MV-4-11 (cell line): ENCODE measurements around the gene NAT8.
"Not testable (repeated sequence)": the region's sequence is repeated elsewhere in the genome, so short reads cannot be mapped to it uniquely, and the experiment has no call there.

Experiments used
- DNase-seq: peaks from one replicate; lab custom pipeline; 2025; lab: John Stamatoyannopoulos, UW

NAT8 gene

DNA sequence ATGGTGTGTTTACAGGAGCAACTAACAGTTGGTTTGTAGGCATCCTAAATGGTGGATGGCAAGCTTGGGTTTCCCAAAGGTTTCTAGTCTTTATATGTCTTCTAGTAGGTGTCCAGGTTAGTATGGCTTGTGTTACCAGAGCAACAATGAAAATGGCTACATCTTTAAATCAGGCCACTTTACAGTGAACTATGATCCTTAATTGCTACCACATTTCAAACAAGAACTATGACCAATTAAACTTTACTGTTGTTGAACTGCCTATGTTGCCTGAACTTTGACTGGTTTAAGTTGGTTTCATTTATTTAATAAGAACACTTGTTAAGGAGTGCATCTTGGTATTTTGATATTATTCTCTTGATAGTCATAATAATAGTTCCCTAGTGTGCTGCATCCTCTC, 5.2 kb downstream of the NAT8 start:
- not testable (repeated sequence) for DNase-seq

DNA sequence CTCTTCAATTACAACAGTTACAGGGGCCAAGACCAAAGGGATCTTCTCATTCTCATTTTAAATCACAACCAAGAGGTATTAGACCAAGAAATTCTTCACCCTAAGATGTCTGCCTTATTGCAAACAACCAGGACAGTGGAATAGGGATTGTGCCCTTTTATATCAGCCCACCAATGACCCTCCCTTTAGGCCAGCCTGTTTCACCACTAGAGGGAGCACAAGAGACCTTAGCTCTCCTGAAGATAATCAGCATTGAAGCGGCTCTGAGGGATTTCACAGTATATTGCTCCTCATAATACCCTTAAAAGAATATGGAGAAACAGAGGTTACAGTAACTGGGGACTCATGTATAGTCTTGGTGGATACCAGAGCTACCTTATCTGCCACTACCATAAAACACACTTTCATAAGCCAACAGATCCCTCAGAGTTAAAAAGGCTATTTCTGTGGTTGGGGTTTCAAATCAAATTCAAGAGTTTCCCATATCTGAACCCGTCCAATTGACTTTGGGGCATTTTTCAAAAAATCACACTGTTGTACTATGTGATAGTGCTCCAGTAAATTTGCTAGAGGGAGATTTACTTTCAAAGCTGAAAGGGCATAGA, 11.5 kb downstream of the NAT8 start:
- DNase-seq = not testable (repeated sequence)

DNA sequence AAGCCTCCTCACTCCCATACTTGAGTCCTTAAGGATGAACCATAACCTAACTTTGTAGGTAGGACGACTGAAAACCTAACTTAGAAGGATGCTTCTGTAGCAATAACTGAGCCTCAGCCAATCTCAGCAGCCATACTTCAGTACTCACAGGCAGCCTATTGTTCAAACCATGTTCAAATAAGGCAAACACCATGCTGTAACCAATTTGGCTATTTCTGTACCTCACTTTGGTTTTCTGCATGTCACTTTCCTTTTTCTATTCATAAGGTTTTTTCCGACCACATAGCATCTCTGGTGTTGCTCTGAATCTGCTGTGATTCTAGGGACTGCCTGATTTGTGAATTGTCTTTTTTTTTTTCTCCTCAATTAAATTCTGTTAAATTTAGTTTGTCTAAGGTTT, 13.7 kb downstream of the NAT8 start:
- not testable (repeated sequence) for DNase-seq

DNA sequence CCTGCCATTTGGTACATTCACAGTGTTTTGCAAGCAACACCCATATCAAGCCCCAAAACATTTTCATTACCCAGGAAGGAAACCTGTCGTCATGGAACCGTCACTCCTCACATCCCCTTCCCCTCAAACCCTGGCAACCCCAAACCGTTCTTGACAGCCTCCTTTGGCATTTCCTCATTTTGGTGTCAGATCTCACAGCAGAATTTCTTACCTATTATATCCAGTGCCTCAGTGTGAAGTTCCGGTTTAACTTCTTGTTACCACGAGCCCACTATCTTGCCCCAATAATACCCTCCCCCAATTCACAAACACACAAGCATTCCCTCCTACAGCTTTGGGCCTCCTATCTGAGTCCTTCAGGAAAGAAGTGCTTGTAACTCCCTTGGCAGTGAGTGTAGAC, 16.0 kb downstream of the NAT8 start:
- peak; percentile 45 for DNase-seq

DNA sequence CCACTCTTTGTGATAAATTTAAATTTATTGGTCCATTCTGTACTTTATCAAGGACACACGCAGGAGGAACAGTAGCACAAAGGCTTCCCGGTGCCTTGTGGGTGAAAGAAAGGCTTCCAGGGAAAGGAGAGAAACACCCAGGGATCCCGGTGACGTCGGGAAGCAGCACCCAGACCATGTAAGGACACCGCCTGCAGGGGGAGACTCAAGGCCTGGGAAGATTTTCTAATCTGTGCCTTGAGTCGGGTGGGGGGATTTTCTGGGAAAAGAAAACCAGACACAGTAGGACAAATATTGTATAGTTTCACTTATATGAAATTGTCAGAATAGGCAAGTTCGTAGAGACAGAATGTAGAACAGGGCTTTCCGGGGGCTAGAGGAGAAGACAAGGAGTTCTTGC, 17.6 kb downstream of the NAT8 start:
- not testable (repeated sequence) for DNase-seq

DNA sequence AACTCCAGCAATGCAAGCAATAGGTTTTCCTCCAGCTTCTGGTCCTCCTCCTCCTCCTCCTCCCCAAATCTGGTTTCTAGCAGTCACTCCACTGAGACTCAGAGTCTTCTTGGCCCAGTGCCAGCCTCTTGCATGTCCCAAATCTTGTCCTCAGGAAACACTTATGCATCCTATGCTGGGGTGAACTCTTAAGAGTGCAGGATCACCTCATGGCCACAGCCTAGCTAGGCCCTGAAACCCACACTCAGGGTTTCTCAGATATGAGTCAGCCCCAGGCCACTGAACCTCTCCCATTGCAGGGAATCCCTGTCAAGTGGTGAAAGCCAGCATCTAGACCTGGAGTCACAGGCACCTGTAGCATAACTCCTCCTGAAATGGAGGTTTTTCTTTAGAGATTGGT, 18.2 kb downstream of the NAT8 start:
- DNase-seq = not testable (repeated sequence)

DNA sequence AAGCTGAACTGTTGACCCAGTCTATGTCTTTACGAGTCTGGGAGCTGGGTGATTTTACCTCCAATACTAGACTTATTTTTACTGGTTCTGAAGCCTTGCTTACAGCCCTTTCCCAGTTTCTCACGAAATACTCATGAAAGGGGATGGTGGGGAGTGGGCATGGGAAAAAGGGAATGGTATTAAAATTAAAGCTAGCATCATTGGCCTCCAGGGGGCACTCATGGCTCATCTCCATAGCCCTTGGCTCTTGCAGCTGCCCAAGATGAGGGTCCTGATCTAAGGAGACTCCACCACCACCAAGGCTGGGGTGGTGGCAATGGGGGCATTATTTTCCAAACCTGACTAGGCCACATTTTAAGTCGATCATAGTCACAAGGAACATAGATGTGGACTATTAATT, 22.3 kb downstream of the NAT8 start:
- not testable (repeated sequence) for DNase-seq

DNA sequence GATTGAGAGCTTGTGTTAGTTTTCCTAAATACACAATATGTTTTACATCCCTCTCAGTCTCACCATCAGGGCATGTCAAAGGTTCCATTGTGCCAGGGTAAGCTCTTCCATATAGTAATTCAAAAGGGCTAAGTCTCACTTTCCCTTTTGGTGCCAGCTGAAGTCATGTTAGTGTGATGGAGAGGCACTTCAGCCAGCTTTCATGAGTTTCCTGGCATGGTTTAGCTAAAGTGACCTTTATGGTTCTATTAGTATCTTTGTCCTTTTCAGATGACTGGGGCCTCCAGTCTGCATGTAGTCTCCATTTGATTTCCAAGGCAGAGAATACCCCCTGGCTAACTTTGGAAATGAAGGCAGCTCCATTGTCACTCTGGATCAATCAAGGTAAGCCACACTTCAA, 27.2 kb downstream of the NAT8 start:
- DNase-seq = no peak

DNA sequence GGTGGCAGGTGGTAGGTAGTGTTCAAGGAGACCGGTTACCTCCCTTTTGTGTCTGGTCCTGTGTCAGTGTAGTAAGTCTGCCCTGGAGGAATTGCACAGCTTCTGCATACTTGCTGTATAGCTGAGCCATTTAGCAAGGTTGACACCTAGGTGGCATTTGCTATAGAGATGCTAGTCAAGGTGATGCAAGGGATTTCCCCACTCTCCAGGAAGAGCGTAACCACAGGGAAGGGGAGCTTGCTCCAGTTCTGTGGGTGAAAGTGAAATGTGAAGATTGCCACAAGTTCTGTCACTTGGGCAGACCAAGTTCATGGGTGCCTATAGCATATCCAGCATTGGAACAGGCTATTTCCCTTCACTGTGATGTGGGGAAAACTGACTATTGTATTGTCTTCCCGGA, 28.1 kb downstream of the NAT8 start:
- DNase-seq = no peak

DNA sequence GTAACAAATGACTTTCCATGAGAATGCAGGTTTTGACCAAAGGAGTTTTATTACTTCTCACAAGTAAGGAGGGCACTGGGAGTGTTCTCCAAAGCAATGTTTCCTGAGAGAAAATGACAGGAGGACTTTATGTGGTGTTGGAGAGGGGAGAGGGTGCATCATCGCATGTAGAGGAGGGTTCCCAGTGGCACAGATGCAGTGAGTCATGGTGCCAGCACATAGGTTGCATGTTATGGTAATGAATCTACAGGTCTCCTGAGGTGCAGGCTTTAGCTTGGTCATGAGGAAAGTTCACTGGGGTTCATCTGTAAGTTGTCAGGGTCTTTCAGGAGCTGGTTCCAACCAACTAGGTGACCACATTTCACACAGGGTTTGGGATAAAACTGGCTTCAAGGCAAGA, 30.4 kb downstream of the NAT8 start:
- no peak for DNase-seq

DNA sequence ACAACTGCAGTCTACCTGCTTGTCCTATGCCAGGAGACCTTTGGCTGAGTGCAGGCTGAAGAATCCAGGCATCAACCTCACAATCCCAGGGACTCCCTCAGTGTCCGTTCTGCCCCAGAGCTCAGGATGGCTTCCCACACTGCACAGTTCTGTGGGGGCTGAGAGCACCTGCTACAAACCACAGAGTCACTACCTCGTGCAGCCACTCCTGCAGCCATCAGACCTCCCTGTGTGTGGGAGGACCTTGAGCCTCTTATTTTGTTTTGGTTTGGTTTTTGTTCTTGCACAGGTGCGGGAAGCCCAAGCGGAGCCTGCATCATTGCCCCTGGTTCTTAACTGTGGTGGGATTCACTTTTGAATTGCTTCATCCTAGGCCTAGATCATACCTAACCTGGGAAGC, 31.0 kb downstream of the NAT8 start:
- no peak for DNase-seq

DNA sequence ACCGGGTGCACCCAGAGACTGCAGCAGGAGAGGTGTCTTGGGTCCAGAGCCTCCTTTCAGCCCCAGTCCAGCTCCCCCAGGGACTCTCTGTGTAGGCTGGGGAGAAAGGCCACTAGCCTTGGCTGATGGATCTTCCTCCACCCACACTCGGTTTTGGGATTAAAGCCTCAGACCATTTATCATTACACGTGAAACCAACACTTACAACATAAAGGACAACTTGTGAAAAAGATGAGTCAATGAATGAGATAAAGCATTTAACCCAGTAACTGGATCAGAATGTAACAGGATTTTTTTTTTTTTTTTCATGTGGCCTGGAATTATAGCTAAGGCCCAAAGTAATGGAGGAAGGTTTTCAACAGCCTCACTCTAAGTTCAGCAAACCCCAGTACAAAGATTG, 32.1 kb downstream of the NAT8 start:
- DNase-seq = no peak

DNA sequence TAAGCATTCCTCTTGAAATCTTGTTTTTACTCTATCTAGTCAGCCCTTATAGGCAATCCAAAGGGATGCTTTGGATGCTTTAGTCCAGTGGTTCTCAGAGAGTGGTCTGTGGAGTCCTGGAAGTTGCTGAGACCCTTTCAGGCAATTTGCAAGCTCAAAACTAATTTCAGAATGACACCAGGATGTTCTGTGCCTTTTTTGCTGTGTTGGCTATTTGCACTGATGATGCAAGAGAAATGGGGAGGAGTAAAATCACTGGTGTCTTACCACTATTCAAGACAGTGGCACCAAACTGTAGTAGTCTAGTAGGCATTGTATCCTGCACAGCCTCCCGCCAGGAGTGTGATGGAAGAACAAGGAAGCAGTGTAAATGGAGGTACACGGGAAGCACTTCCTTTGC, 37.6 kb downstream of the NAT8 start:
- DNase-seq = not testable (repeated sequence)

DNA sequence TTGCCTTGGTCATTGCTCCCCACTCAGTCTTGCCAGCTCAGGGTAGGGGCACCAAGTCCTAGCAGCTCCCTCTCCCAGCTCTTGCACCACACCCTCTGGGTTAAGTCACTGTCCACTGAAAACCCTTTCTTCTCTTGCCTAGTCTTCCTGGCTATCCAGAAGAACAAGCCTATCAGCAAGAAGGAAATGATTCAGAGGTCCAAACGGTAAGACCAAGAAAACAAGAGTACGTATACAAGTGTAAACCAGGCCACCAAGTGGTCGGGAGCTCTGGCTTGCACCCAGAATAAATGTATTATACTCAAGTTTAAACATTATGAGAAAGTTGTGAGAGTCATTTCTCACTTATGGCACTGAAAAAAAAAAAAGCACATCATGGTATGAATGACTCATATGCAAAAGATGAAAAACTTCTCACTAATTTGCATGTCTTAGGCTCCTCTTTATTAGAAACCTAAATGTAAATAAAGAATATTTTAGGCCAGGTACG, 39.1 kb downstream of the NAT8 start:
- DNase-seq = not testable (repeated sequence)

DNA sequence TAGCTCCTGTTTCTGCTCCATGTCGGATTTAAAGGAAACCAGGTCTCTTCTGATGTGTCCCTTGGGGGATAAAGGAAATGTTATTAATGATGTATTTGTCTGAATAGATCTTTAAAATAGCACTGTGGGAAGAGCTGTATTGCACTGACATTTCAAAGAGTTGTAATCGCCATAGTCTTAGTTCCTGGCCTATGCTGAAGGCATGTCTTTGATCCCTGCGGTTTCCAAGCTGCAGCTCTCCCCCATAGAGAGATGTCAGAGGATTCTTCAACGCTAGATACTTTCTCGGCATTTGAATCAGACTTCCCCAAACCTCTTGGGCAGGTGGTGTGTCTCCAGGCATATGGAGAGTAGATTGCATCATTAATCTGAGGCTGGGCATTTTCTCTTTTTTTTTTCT, 40.4 kb downstream of the NAT8 start:
- no peak for DNase-seq

DNA sequence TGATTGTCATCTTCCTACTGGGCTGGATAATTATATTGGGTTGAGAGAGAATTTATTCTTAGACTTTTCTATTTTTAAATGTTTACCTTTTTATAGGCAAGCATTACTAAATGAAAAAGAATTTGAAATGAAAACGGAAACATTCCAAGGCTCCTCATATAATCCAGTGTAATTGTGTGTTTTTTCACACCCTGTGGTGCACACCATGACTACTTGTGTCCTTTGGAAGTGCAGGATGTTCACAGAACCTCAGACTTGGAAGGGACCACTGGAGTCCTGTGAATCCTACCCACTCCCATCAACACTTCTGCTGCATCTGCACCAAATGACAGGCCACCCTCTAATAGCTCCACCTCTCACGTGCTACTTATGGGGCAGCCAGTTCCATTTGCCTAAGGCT, 48.0 kb downstream of the NAT8 start:
- no peak for DNase-seq

DNA sequence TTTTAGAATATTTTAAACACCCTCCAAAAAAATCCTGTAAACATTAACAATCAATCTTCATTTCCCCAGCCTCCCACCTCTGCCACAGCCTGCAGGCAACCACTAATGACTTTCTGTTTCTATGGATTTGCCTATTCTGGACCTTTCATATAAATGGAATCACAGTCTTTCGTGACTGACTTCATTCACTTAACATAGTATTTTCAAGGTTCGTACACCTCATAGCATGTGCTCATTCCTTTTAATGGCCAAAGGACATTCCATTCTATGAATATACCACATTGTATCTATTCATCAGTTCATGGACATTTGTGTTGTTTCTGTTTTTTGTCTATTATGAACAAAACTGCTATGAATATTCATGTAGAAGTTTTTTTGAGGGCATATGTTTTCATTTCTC, 48.5 kb downstream of the NAT8 start:
- no peak for DNase-seq
